Effector memory CD8-positive, alpha-beta T cell (primary cell): ENCODE measurements around the gene CCDC137.
A peak's percentile ranks its signal among the peaks of the same experiment; 100 is the strongest.
"Not testable (repeated sequence)": the region's sequence is repeated elsewhere in the genome, so short reads cannot be mapped to it uniquely, and the experiment has no call there.

ENCODE experiments used
- ATAC-seq: fragments of 150-1000 bp; cut with Tn5 transposase; replicated peaks from 2 replicates; pipeline ENCODE4 v1.10.0; 2021; ENCODE audit warnings: mild to moderate bottlenecking, moderate library complexity
- DNase-seq, 3 experiments: peaks; one replicate each; pipeline ENCODE4 v3.0.0; 2021
- H3K27ac Mint-ChIP-seq, 2 donors: one replicate each; pipeline ENCODE4 v1.8.0; 2022; ENCODE audit warnings: mild to moderate bottlenecking in 2 of 2, mixed read lengths in 2 of 2, moderate library complexity in 2 of 2
- H3K27me3 Mint-ChIP-seq, 2 donors: one replicate each; pipeline ENCODE4 v1.8.0; 2022; ENCODE audit warnings: mixed read lengths in 2 of 2
- H3K36me3 Mint-ChIP-seq: one replicate; pipeline ENCODE4 v1.8.0; 2022; ENCODE audit warnings: mild to moderate bottlenecking, moderate library complexity, mixed read lengths; ENCODE audit not compliant: insufficient read depth
- H3K4me1 Mint-ChIP-seq, 2 donors: one replicate each; pipeline ENCODE4 v1.8.0; 2022; ENCODE audit warnings: low read depth in 2 of 2, mixed read lengths in 2 of 2
- H3K4me3 Mint-ChIP-seq, 2 donors: one replicate each; pipeline ENCODE4 v1.8.0; 2022; ENCODE audit warnings: mild to moderate bottlenecking in 2 of 2, mixed read lengths in 2 of 2, moderate library complexity in 2 of 2
- H3K9me3 Mint-ChIP-seq, 2 donors: one replicate each; pipeline ENCODE4 v1.8.0; 2022; ENCODE audit warnings: mixed read lengths in 2 of 2

CCDC137 gene

GRCh38 chr17:81659038-81659437, 7.5 kb upstream of the CCDC137 start:
- Mint-ChIP-seq H3K27me3 (peaks cover 3% of the 10 kb centered on the region in 2 donors), H3K4me3 (no peak overlapping the region), H3K4me1 (peaks cover 0 to under 1% of the 10 kb centered on the region in 2 donors), H3K27ac (no peak overlapping the region), H3K9me3 (no peaks in the 10 kb centered on the region), H3K36me3 (peaks cover 4% of the 10 kb centered on the region)
- ATAC-seq = no peak
- no peak for DNase-seq

GRCh38 chr17:81660441-81660840, 6.1 kb upstream of the CCDC137 start:
- Mint-ChIP-seq H3K4me1 (peaks cover 0 to 2% of the 10 kb centered on the region in 2 donors), H3K9me3 (no peaks in the 10 kb centered on the region), H3K4me3 (no peak overlapping the region), H3K27ac (no peak overlapping the region), H3K27me3 (no peaks in the 10 kb centered on the region), H3K36me3 (peaks cover 5% of the 10 kb centered on the region)
- DNase-seq = no peak
- no peak for ATAC-seq

DNA sequence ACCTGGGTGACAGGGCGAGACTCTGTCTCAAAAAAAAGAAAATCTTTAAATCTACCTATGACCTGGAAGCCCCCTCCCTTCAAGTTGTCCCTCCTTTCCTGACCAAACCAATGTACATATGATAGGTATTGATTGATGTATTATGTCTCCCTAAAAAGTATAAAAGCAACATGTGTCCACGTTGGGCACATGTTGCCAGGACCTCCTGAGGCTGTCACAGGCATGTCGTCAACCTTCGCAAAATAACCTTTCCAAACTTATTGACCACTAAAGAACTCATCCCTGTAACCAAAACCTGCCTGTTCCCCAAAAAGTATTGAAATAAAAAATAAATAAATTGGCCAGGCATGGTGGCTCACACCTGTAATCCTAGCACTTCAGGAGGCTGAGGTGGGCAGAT, 4.5 kb upstream of the CCDC137 start:
- Mint-ChIP-seq H3K4me3 (no peak overlapping the region), H3K4me1 (peaks cover 8 to 10% of the 10 kb centered on the region in 2 donors), H3K9me3 (no peaks in the 10 kb centered on the region), H3K36me3 (peaks cover 19% of the 10 kb centered on the region), H3K27me3 (no peaks in the 10 kb centered on the region), H3K27ac (no peak overlapping the region)
- DNase-seq (no peak), ATAC-seq (no peak)

GRCh38 chr17:81664051-81664470, 2.5 kb upstream of the CCDC137 start:
- Mint-ChIP-seq H3K27ac (no peak overlapping the region), H3K4me3 (peak overlapping the region in 1 of 2 donors; percentile 6), H3K4me1 (peaks cover 18 to 21% of the 10 kb centered on the region in 2 donors)

DNA sequence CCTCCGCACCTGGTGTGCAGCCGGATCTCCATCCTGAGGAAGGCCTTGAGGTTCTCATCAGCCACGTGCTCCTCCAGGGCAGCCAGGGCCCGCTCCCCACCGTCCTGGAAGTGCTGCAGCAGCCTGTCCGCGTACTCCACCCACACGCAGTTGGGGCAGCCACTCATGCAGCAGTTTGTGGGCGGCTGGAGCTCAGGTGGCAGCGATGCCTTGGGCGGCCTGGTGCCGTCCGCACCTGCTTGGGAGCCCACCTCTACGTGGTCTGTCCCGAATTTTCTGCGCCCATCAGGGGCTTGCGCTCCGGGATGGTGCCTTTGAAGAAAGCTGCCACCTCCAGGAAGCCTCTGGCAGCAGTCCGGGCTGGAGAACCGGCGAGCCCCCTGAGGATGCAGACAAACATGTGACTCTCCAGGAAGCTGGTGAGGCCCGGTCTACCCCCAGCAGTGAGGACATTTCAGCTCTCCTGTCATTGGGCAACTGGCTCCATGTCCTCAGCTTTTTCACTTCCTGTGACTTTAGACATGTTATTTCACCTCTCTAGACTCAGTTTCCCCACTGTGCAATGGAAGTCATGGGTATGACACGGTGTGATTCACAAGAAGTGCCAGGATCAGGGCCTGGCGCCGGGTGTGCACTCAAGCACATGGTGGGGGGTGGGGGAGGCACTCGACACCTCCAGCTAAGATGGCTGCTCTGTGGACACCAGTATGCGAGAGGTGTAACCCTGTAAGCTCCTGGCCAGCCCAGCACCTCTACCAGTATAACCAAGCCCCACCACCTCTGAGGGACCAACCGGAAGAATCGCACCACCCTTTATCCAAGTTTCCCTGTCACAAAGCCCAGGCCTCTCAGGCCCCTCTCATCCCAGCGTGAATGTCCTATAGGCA, 1.1 kb upstream of the CCDC137 start:
- no peaks in the 10 kb centered on the region for H3K9me3 Mint-ChIP-seq
- DNase-seq (peak in 2 of 3 experiments; percentile 15 to 23), ATAC-seq (peak; percentile 26)
- peaks cover 18 to 21% of the 10 kb centered on the region in 2 donors for H3K4me1 Mint-ChIP-seq
- H3K4me3 Mint-ChIP-seq = peak overlapping the region; percentile 92 to 94
- peaks cover 34% of the 10 kb centered on the region for H3K36me3 Mint-ChIP-seq
- H3K27ac Mint-ChIP-seq = peak overlapping the region; percentile 86 to 91
- no peaks in the 10 kb centered on the region for H3K27me3 Mint-ChIP-seq

More at GRCh38 chr17:81664051-81664470, 2.5 kb upstream of the CCDC137 start:
- ATAC-seq (no peak), DNase-seq (no peak)
- H3K9me3 Mint-ChIP-seq = no peaks in the 10 kb centered on the region
- peaks cover 26% of the 10 kb centered on the region for H3K36me3 Mint-ChIP-seq
- no peaks in the 10 kb centered on the region for H3K27me3 Mint-ChIP-seq

DNA sequence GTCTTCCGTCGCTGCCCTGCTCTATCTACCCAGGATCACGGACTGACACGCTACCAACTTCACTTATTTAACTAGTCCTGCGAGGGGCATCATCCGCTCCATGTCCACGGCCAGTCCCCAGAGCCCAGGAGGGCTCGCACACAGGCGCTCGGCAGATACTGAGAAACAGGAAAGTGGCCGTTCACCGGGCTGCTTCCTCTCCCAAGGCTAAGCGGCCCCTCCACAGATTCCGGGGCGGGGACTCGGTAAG, 520 bp upstream of the CCDC137 start:
- Mint-ChIP-seq H3K36me3 (peaks cover 38% of the 10 kb centered on the region), H3K4me1 (peaks cover 18 to 21% of the 10 kb centered on the region in 2 donors), H3K4me3 (peak overlapping the region; percentile 92 to 94), H3K27ac (peak overlapping the region; percentile 86 to 91), H3K27me3 (no peaks in the 10 kb centered on the region), H3K9me3 (no peaks in the 10 kb centered on the region)
- ATAC-seq = peak; percentile 25
- peak in 1 of 3 experiments; percentile 18 for DNase-seq

DNA sequence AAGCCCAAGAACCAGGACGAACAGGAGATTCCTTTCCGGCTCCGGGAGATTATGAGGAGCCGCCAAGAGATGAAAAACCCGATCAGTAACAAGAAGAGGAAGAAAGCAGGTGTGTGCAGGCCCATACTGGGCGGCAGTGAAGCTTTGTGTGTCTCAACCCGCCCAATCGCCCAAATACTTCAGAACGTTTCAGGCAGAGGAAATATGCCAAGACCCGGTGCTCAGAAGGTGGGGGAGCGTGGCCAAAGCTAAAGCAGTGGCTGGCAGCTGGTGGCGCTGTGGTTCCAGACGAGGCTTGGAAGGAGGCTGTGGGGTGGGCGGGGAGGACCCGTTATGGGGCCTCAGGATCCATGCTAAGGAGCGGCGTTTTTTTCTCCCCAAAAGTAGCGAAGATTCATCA, 1.2 kb downstream of the CCDC137 start:
- H3K9me3 Mint-ChIP-seq = no peaks in the 10 kb centered on the region
- no peaks in the 10 kb centered on the region for H3K27me3 Mint-ChIP-seq
- peak overlapping the region; percentile 92 to 94 for H3K4me3 Mint-ChIP-seq
- H3K27ac Mint-ChIP-seq = peak overlapping the region; percentile 86 to 91
- DNase-seq (no peak), ATAC-seq (no peak)
- H3K4me1 Mint-ChIP-seq = peaks cover 18 to 21% of the 10 kb centered on the region in 2 donors
- H3K36me3 Mint-ChIP-seq = peaks cover 50% of the 10 kb centered on the region

GRCh38 chr17:81672504-81672903, 6.0 kb downstream of the CCDC137 start:
- ATAC-seq (no peak), DNase-seq (no peak)
- peaks cover 12 to 16% of the 10 kb centered on the region in 2 donors for H3K4me1 Mint-ChIP-seq
- peaks cover 44% of the 10 kb centered on the region for H3K36me3 Mint-ChIP-seq
- H3K27ac Mint-ChIP-seq = no peak overlapping the region
- no peak overlapping the region for H3K4me3 Mint-ChIP-seq
- H3K27me3 Mint-ChIP-seq = no peaks in the 10 kb centered on the region
- no peaks in the 10 kb centered on the region for H3K9me3 Mint-ChIP-seq

DNA sequence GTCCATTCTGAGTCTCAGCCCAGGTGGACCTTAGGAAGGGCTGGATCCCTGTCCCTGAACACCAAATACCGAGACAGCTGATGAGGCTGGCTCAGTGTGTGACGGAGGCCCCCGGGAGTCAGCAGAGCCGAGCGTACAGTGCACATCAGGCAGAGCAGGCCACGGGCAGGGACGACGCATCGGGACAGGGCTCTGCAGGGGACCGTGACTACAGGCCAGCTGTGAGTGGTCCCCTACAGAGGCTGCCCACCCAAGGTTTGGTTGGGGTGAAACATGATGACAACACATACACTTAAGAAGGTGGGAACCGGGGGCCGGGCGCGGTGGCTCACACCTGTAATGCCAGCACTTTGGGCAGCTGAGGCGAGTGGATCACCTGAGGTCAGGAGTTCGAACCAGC, 6.4 kb downstream of the CCDC137 start:
- DNase-seq = no peak
- H3K27me3 Mint-ChIP-seq = no peaks in the 10 kb centered on the region
- ATAC-seq = no peak
- no peaks in the 10 kb centered on the region for H3K9me3 Mint-ChIP-seq
- H3K27ac Mint-ChIP-seq = no peak overlapping the region
- H3K4me1 Mint-ChIP-seq = peaks cover 7 to 12% of the 10 kb centered on the region in 2 donors
- H3K4me3 Mint-ChIP-seq = no peak overlapping the region
- H3K36me3 Mint-ChIP-seq = peaks cover 43% of the 10 kb centered on the region

GRCh38 chr17:81673561-81674258, 7.2 kb downstream of the CCDC137 start:
- DNase-seq = no peak
- peaks cover 6 to 7% of the 10 kb centered on the region in 2 donors for H3K4me1 Mint-ChIP-seq
- ATAC-seq = no peak
- no peak overlapping the region for H3K4me3 Mint-ChIP-seq
- no peak overlapping the region for H3K27ac Mint-ChIP-seq
- H3K36me3 Mint-ChIP-seq = peaks cover 41% of the 10 kb centered on the region
- H3K9me3 Mint-ChIP-seq = no peaks in the 10 kb centered on the region
- H3K27me3 Mint-ChIP-seq = no peaks in the 10 kb centered on the region

DNA sequence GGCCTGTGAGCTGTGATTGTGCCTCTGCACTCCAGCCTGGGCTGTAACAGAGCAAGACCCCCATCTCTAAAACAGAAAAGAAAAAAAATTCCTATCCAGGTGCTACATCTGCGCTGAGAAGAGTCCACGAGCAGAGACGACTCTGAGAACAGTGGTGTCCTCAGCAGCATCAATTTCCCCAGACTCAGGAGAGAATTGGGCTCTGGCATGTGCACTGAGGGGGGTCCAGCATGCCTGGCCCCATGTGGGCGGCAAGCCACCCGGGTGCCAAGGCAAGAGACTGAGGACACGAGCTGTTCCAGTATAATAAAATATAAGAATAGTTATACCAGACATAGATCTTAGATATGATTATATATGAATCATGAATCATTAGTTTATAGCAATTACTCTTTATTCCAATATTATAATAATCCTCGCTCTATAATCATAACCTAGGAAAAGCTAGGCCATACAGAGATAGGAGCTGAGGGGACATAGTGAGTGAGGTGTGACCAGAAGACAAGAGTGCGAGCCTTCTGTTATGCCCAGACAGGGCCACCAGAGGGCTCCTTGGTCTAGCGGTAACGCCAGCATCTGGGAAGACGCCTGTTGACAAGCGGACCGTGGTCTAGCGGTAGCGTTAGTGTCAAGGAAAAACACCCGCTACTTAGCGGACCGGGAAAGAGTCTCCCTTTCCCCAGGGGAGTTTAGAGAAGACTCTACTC, 9.1 kb downstream of the CCDC137 start:
- not testable (repeated sequence) for H3K4me1 Mint-ChIP-seq, H3K27ac Mint-ChIP-seq, H3K27me3 Mint-ChIP-seq, H3K9me3 Mint-ChIP-seq, H3K4me3 Mint-ChIP-seq, ATAC-seq
- peaks cover 36% of the 10 kb centered on the region for H3K36me3 Mint-ChIP-seq
- DNase-seq = peak in 2 of 3 experiments; percentile 16 to 25

DNA sequence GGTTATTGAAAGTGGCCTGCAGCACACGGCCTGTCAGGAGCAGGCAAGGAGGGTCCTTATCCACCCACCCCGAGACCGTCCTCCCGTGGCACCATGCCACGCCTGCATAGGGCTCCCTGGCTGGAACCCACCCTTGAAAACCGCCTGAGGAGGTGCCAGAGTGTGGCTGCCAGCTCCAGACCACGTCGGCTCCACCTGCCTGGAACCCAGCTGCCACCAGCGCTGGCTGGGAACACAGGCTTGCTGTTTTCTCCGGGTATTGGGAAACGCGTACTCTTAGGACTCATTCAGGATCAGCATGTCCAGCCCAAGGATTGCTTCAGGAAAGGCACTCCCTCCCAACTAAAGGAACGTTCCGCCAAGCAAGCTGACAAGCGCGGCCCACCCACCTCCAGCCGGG, 10.4 kb downstream of the CCDC137 start:
- peaks cover 27% of the 10 kb centered on the region for H3K36me3 Mint-ChIP-seq
- no peak overlapping the region for H3K27ac Mint-ChIP-seq
- ATAC-seq = no peak

GRCh38 chr17:81680150-81680549, 13.6 kb downstream of the CCDC137 start:
- Mint-ChIP-seq H3K4me1 (peaks cover 22% of the 10 kb centered on the region in 2 donors), H3K4me3 (no peak overlapping the region), H3K36me3 (peaks cover 15% of the 10 kb centered on the region), H3K27me3 (no peaks in the 10 kb centered on the region), H3K27ac (peak overlapping the region in 1 of 2 donors; percentile 41), H3K9me3 (no peaks in the 10 kb centered on the region)
- no peak for DNase-seq
- no peak for ATAC-seq

More for the DNA sequence above, 10.4 kb downstream of the CCDC137 start:
- no peak for DNase-seq
- Mint-ChIP-seq H3K4me1 (peaks cover 6 to 7% of the 10 kb centered on the region in 2 donors), H3K27me3 (no peaks in the 10 kb centered on the region), H3K9me3 (no peaks in the 10 kb centered on the region), H3K4me3 (no peak overlapping the region)
